ENCODE data around the gene FGF21.

DNA sequence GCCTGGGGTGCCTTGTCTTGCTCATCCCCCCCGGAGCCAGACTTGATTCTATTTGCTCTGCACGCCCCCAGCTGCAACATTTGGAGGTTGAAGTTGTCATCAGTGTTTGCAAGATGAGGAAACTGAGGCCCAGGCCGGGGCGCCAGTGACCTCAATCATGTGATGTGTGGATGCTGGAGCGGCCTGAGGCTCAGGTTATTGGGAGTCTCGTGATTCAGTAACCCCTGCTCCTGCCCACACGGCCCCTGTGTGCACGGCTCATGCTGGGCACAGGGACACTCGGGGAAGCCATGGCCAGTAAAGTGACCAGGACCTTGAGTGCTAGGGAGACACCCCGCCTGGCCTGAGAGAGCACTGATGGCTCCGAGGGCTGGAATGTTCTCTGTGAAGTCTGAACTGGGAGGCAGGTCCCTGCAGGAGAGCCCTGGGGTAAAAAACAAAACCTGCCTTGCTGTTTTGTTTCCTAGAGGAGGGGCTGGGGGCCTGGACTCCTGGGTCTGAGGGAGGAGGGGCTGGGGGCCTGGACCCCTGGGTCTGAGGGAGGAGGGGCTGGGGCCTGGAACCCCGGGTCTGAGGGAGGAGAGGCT lies 1.9 kb downstream of the FGF21 start:
- TF ChIP-seq YY1 (IDR thresholded peaks at IDR 0.05; ENCODE audit: insufficient read depth, insufficient read length) (no peak), ZNF274 (IDR thresholded peaks at IDR 0.05; ENCODE audit: low read depth, low read length) (no peak), SUZ12 (IDR thresholded peaks at IDR 0.05; ENCODE audit: extremely low read depth, insufficient read depth, insufficient read length) (no peak)

Measured in NT2/D1 (cell line).